ENCODE results near the gene LRP1B.

GRCh38 chr2:140658760-140659692, 1471.8 kb downstream of the LRP1B start:
- TF ChIP-seq GATA3 (IDR thresholded peaks at IDR 0.05; ENCODE audit: low read depth, low read length) (no peak), GATA2 (IDR thresholded peaks at IDR 0.05; ENCODE audit: low read depth, low read length) (no peak)
